HL-60 (cell line): ENCODE measurements around the gene SPOCK3.

ENCODE experiments used
- DNase-seq, 2 experiments: peaks; one replicate each; pipeline ENCODE4 v3.0.0-alpha.2; 2010 to 2020; ENCODE audit warnings: low read depth in 1 of 2, low spot score in 1 of 2
- H3K27ac ChIP-seq: fragments of 250-450 bp; sonication (Bioruptor Pico); replicated peaks from 2 replicates; pipeline ENCODE4 v1.5.1; 2020; ENCODE audit warnings: mild to moderate bottlenecking, moderate library complexity
- H3K27me3 ChIP-seq: fragments of 250-450 bp; sonication (Bioruptor Pico); 2 replicates; pipeline ENCODE4 v1.5.1; 2021; ENCODE audit warnings: mild to moderate bottlenecking, moderate library complexity; ENCODE audit not compliant: insufficient read depth, poor library complexity, severe bottlenecking
- H3K4me3 ChIP-seq: replicated peaks from 2 replicates; pipeline ENCODE4 v1.5.1; 2011; ENCODE audit warnings: mild to moderate bottlenecking, control low read depth, low read length; ENCODE audit not compliant: insufficient read depth
- GABPA ChIP-seq: IDR thresholded peaks from 2 replicates; pipeline ENCODE4 v1.6.1; 2012; ENCODE audit warnings: low read depth
- POLR2AphosphoS5 ChIP-seq: IDR thresholded peaks from 2 replicates; pipeline ENCODE4 v1.6.1; 2012; ENCODE audit warnings: low read depth
- REST ChIP-seq: IDR thresholded peaks from 2 replicates; pipeline ENCODE4 v1.6.1; 2012; ENCODE audit warnings: low read depth; ENCODE audit not compliant: insufficient replicate concordance
- SPI1 ChIP-seq: IDR thresholded peaks from 2 replicates; pipeline ENCODE4 v1.6.1; 2012; ENCODE audit warnings: low read depth, mild to moderate bottlenecking, borderline replicate concordance
- TF ChIP-seq, protein P1 (sequence below): IDR thresholded peaks from one replicate; pipeline ENCODE4 v1.5.1; 2011; ENCODE audit warnings: low read length, control low read depth, inconsistent platforms; ENCODE audit not compliant: insufficient read depth

SPOCK3 gene

GRCh38 chr4:166827629-166828028, 406.7 kb downstream of the SPOCK3 start:
- TF ChIP-seq REST (no peak), GABPA (no peak), POLR2AphosphoS5 (no peak), SPI1 (no peak)
- TF ChIP-seq, protein P1, sequence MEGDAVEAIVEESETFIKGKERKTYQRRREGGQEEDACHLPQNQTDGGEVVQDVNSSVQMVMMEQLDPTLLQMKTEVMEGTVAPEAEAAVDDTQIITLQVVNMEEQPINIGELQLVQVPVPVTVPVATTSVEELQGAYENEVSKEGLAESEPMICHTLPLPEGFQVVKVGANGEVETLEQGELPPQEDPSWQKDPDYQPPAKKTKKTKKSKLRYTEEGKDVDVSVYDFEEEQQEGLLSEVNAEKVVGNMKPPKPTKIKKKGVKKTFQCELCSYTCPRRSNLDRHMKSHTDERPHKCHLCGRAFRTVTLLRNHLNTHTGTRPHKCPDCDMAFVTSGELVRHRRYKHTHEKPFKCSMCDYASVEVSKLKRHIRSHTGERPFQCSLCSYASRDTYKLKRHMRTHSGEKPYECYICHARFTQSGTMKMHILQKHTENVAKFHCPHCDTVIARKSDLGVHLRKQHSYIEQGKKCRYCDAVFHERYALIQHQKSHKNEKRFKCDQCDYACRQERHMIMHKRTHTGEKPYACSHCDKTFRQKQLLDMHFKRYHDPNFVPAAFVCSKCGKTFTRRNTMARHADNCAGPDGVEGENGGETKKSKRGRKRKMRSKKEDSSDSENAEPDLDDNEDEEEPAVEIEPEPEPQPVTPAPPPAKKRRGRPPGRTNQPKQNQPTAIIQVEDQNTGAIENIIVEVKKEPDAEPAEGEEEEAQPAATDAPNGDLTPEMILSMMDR: no peak
- no peak for DNase-seq
- Histone ChIP-seq H3K27me3 (no peaks in the 10 kb centered on the region), H3K4me3 (no peak overlapping the region), H3K27ac (no peak overlapping the region)

- no peak for DNase-seq
- Histone ChIP-seq H3K27me3 (no peaks in the 10 kb centered on the region), H3K27ac (no peak overlapping the region), H3K4me3 (no peak overlapping the region)
- no peak for TF ChIP-seq SPI1
- TF ChIP-seq GABPA: no peak
- TF ChIP-seq, protein P1: no peak
- TF ChIP-seq POLR2AphosphoS5: no peak
- TF ChIP-seq REST: no peak
Observed at GRCh38 chr4:166827167-166827566, 407.1 kb downstream of the SPOCK3 start.

DNA sequence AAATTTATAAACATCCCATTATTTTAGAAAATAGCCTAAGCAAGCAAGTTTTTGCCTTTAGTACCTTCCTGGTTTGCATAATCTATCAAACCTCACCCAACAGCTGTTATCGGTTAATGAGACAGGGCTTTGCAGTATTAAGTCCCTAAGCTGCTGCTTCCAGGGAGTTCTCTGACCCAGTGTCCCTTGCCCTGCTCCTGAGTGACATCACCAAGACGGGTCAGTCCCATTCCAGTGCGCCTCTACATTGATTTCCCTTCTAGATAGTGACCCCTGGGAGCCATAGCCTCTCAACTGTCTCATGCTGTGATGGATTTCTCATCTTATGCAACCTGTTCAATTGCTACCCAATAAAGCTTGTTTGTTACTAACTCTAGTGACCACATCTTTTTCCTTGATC, 410.4 kb downstream of the SPOCK3 start:
- Histone ChIP-seq H3K27ac (no peak overlapping the region), H3K27me3 (no peaks in the 10 kb centered on the region), H3K4me3 (no peak overlapping the region)
- TF ChIP-seq POLR2AphosphoS5 (no peak), SPI1 (no peak), REST (no peak), GABPA (no peak)
- TF ChIP-seq, protein P1: no peak
- DNase-seq: no peak
